ENCODE data around the gene ZMYND10. TPM values are rescaled to one million over a fixed set of nuclear protein-coding genes. Genes with fewer than 3 reads are reported as not detected.
A peak's percentile ranks its signal among the peaks of the same experiment; 100 is the strongest.

The ZMYND10 gene
- total RNA-seq, 1 donor from 2014 or later = not detected

- DNase-seq (ENCODE audit: missing footprints) (peak; percentile 8), ATAC-seq (no peak)
- intact Hi-C loops (cut with DNase I) = no loop called here
Measured at GRCh38 chr3:50334339-50335075, 11.0 kb downstream of the ZMYND10 start.

GRCh38 chr3:50333744-50334328, 11.7 kb downstream of the ZMYND10 start:
- intact Hi-C loops (cut with DNase I) = no loop called here
- DNase-seq (ENCODE audit: missing footprints) (peak; percentile 67), ATAC-seq (peak; percentile 33)

GRCh38 chr3:50331364-50331907, 14.1 kb downstream of the ZMYND10 start:
- intact Hi-C loops (cut with DNase I) = no loop called here
- DNase-seq (ENCODE audit: missing footprints) (peak; percentile 34), ATAC-seq (no peak)

GRCh38 chr3:50330330-50330729, 15.2 kb downstream of the ZMYND10 start:
- DNase-seq (ENCODE audit: missing footprints) = peak; percentile 49
- intact Hi-C loops (cut with DNase I) = no loop called here
- no peak for ATAC-seq

- intact Hi-C loops (cut with DNase I) = no loop called here
- peak; percentile 91 for ATAC-seq
- DNase-seq (ENCODE audit: missing footprints) = peak; percentile 99
Measured at GRCh38 chr3:50327943-50328691, 17.4 kb downstream of the ZMYND10 start, which contains the start of gene TUSC2. TSS of gene TUSC2 (minus strand) at chr3:50328223. CDS start at chr3:50328099, 124 bp downstream.

- intact Hi-C loops (cut with DNase I) = no loop called here
- ATAC-seq = no peak
- DNase-seq (ENCODE audit: missing footprints) = no peak
Measured at GRCh38 chr3:50327129-50327528, 18.4 kb downstream of the ZMYND10 start.

- no peak for DNase-seq (ENCODE audit: missing footprints)
- ATAC-seq = no peak
- intact Hi-C loops (cut with DNase I) = no loop called here
Measured at GRCh38 chr3:50326182-50326541, 19.4 kb downstream of the ZMYND10 start.

- ATAC-seq = no peak
- no peak for DNase-seq (ENCODE audit: missing footprints)
- intact Hi-C loops (cut with DNase I) = loop anchor here (2.0 kb wide), 1 partner anchor 51 kb away; no protein-coding TSS in a partner anchor
Measured at GRCh38 chr3:50325497-50326181, 19.9 kb downstream of the ZMYND10 start.

GRCh38 chr3:50325113-50325480, 20.4 kb downstream of the ZMYND10 start:
- intact Hi-C loops (cut with DNase I) = loop anchor here (2.0 kb wide), 1 partner anchor 50 kb away; no protein-coding TSS in a partner anchor
- DNase-seq (ENCODE audit: missing footprints) (no peak), ATAC-seq (no peak)

GRCh38 chr3:50324351-50325112, 21.0 kb downstream of the ZMYND10 start:
- intact Hi-C loops (cut with DNase I) = loop anchor here (1.0 to 2.0 kb wide), 2 partner anchors 50 to 64 kb away; no protein-coding TSS in a partner anchor
- ATAC-seq (peak; percentile 12), DNase-seq (ENCODE audit: missing footprints) (peak; percentile 91)

- intact Hi-C loops (cut with DNase I) = loop anchor here (1.0 to 2.0 kb wide), 2 partner anchors 49 to 63 kb away; no protein-coding TSS in a partner anchor
- ATAC-seq (peak; percentile 1), DNase-seq (ENCODE audit: missing footprints) (no peak)
Measured at GRCh38 chr3:50323614-50324199, 21.8 kb downstream of the ZMYND10 start.

- intact Hi-C loops (cut with DNase I) = no loop called here
- peak; percentile 69 for DNase-seq (ENCODE audit: missing footprints)
- ATAC-seq = no peak
Measured at GRCh38 chr3:50323092-50323600, 22.4 kb downstream of the ZMYND10 start.

GRCh38 chr3:50322386-50323091, 23.0 kb downstream of the ZMYND10 start, which contains the start of gene HYAL2:
TSS of gene HYAL2 (minus strand) at chr3:50322745. CDS start at chr3:50320489, 2,256 bp downstream.
- DNase-seq (ENCODE audit: missing footprints) (peak; percentile 81), ATAC-seq (no peak)
- intact Hi-C loops (cut with DNase I) = no loop called here

- DNase-seq (ENCODE audit: missing footprints) (no peak), ATAC-seq (no peak)
- intact Hi-C loops (cut with DNase I) = no loop called here
Measured at GRCh38 chr3:50322115-50322385, 23.5 kb downstream of the ZMYND10 start.

- ATAC-seq (peak; percentile 84), DNase-seq (ENCODE audit: missing footprints) (peak; percentile 96)
- intact Hi-C loops (cut with DNase I) = loop anchor here (1.0 kb wide), 2 partner anchors 18 to 22 kb away; partner anchors contain the start of genes HYAL1, HYAL3 and NAA80
Measured at GRCh38 chr3:50321336-50322114, 24.0 kb downstream of the ZMYND10 start.

GRCh38 chr3:50320853-50321335, 24.6 kb downstream of the ZMYND10 start:
- peak; percentile 91 for DNase-seq (ENCODE audit: missing footprints)
- peak; percentile 73 for ATAC-seq
- intact Hi-C loops (cut with DNase I) = loop anchor here (1.0 kb wide), 2 partner anchors 18 to 22 kb away; partner anchors contain the start of genes HYAL1, HYAL3 and NAA80
